ENCODE results near the gene PPP1R1B. TPM values are rescaled to one million over a fixed set of nuclear protein-coding genes. Genes with fewer than 3 reads are reported as not detected.

The PPP1R1B gene
- total RNA-seq, 1 donor from 2014 or later: 9.3 TPM

GRCh38 chr17:39629494-39629880 lies 2.7 kb downstream of the PPP1R1B start:
- H3K4me1 ChIP-seq: peaks cover 22% of the 10 kb centered on the region
- H3K9me3 ChIP-seq: no peaks in the 10 kb centered on the region
- peaks cover 7% of the 10 kb centered on the region for H3K27me3 ChIP-seq
- H3K27ac ChIP-seq: no peak overlapping the region
- intact Hi-C loops (cut with DNase I): no loop called here
- H3K36me3 ChIP-seq: no peaks in the 10 kb centered on the region
- TF ChIP-seq POLR2AphosphoS5 (IDR thresholded peaks at IDR 0.05; ENCODE audit: insufficient read depth in 1 of 2, low read depth in 1 of 2) (no peak), POLR2A (IDR thresholded peaks at IDR 0.05) (no peak), CTCF (IDR thresholded peaks at IDR 0.05) (no peak)
- no peak overlapping the region for H3K4me3 ChIP-seq
- DNase-seq (ENCODE audit: extremely low spot score in 2 of 2): no peak

DNA sequence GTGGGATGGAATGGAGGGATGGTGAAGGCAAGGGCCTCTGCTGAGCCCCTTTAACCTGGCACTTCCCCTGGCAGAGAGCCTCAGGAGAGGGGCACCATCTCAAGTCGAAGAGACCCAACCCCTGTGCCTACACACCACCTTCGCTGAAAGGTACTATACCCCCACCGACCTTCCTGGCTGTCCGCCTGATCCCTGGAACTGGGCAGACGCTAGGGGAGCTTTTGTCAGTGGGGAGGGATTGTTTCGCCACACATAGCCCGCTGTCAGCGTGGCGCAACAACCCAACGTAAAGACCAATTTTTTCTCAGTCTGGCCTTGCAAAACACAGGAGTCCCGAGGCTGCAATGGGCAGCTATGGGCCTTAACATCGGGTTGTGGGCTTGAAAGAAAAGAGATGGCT lies 3.1 kb downstream of the PPP1R1B start:
- peaks cover 25% of the 10 kb centered on the region for H3K4me1 ChIP-seq
- no peak overlapping the region for H3K27ac ChIP-seq
- H3K27me3 ChIP-seq: peaks cover 7% of the 10 kb centered on the region

GRCh38 chr17:39631403-39631802 lies 4.7 kb downstream of the PPP1R1B start:
- intact Hi-C loops (cut with DNase I): loop anchor here (5.0 kb wide), 1 partner anchor 36 kb away; the partner anchor contains the start of genes PNMT and TCAP
- TF ChIP-seq CTCF (IDR thresholded peaks at IDR 0.05): no peak
- TF ChIP-seq POLR2A (IDR thresholded peaks at IDR 0.05): no peak
- Histone ChIP-seq H3K4me3 (no peak overlapping the region), H3K4me1 (peaks cover 26% of the 10 kb centered on the region), H3K27ac (no peak overlapping the region), H3K9me3 (no peaks in the 10 kb centered on the region), H3K36me3 (no peaks in the 10 kb centered on the region), H3K27me3 (peaks cover 7% of the 10 kb centered on the region)
- no peak for DNase-seq (ENCODE audit: extremely low spot score in 2 of 2)

More for the DNA sequence above, 3.1 kb downstream of the PPP1R1B start:
- Histone ChIP-seq H3K36me3 (no peaks in the 10 kb centered on the region), H3K4me3 (no peak overlapping the region), H3K9me3 (no peaks in the 10 kb centered on the region)
- TF ChIP-seq POLR2A (IDR thresholded peaks at IDR 0.05): no peak
- no peak for TF ChIP-seq CTCF (IDR thresholded peaks at IDR 0.05)
- no peak for TF ChIP-seq POLR2AphosphoS5 (IDR thresholded peaks at IDR 0.05; ENCODE audit: insufficient read depth in 1 of 2, low read depth in 1 of 2)
- no peak for DNase-seq (ENCODE audit: extremely low spot score in 2 of 2)
- intact Hi-C loops (cut with DNase I): loop anchor here (5.0 kb wide), 1 partner anchor 37 kb away; the partner anchor contains the start of genes PNMT and TCAP

GRCh38 chr17:39632153-39632941 lies 5.6 kb downstream of the PPP1R1B start:
- intact Hi-C loops (cut with DNase I): loop anchor here (5.0 kb wide), 1 partner anchor 35 kb away; the partner anchor contains the start of genes PNMT and TCAP
- TF ChIP-seq POLR2A (IDR thresholded peaks at IDR 0.05): no peak
- no peak for TF ChIP-seq CTCF (IDR thresholded peaks at IDR 0.05)
- TF ChIP-seq POLR2AphosphoS5 (IDR thresholded peaks at IDR 0.05; ENCODE audit: insufficient read depth in 1 of 2, low read depth in 1 of 2): no peak
- Histone ChIP-seq H3K27me3 (peaks cover 2% of the 10 kb centered on the region), H3K36me3 (no peaks in the 10 kb centered on the region), H3K9me3 (no peaks in the 10 kb centered on the region), H3K4me1 (peaks cover 21% of the 10 kb centered on the region), H3K27ac (no peak overlapping the region), H3K4me3 (no peak overlapping the region)
- DNase-seq (ENCODE audit: extremely low spot score in 2 of 2): no peak

DNA sequence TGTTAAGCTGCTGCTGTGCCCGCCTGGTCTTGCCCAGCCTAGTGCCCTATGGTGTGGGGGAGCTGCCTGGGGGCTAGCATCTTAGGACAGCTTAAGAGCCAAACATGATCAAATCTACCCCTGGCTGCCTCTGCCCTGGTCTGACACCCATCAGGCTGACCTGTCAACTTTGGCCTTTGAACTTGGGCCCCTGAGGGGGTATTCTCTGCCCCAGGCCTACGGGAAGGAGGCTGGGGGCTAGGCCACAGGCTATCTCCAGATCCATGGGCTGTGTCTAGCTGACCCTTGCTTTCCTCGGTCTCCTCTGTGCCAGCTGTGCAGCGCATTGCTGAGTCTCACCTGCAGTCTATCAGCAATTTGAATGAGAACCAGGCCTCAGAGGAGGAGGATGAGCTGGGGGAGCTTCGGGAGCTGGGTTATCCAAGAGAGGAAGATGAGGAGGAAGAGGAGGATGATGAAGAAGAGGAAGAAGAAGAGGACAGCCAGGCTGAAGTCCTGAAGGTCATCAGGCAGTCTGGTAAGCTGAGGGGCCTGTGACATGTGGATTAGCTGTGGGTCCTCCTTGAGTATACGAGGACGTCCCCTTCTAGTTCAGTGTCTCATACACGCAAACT lies 6.9 kb downstream of the PPP1R1B start:
- H3K36me3 ChIP-seq: no peaks in the 10 kb centered on the region
- no peaks in the 10 kb centered on the region for H3K9me3 ChIP-seq
- DNase-seq (ENCODE audit: extremely low spot score in 2 of 2): no peak
- H3K4me1 ChIP-seq: peaks cover 30% of the 10 kb centered on the region
- TF ChIP-seq POLR2A (IDR thresholded peaks at IDR 0.05) (no peak), POLR2AphosphoS5 (IDR thresholded peaks at IDR 0.05; ENCODE audit: insufficient read depth in 1 of 2, low read depth in 1 of 2) (no peak), CTCF (IDR thresholded peaks at IDR 0.05) (no peak)
- no peak overlapping the region for H3K4me3 ChIP-seq
- H3K27ac ChIP-seq: no peak overlapping the region
- intact Hi-C loops (cut with DNase I): loop anchor here (5.0 kb wide), 1 partner anchor 34 kb away; the partner anchor contains the start of genes PNMT and TCAP
- no peaks in the 10 kb centered on the region for H3K27me3 ChIP-seq

All from vagina (tissue), 2 donors.